HG02623 (cell line): ENCODE results near the gene NEFH.
"Not testable (repeated sequence)": the region's sequence is repeated elsewhere in the genome, so short reads cannot be mapped to it uniquely, and the experiment has no call there.

Experiments
- ATAC-seq: cut with Tn5 transposase; IDR thresholded peaks from one replicate; pipeline ENCODE4 v1.9.1; 2021; ENCODE audit warnings: moderate library complexity; ENCODE audit not compliant: unreplicated experiment

The NEFH gene

DNA sequence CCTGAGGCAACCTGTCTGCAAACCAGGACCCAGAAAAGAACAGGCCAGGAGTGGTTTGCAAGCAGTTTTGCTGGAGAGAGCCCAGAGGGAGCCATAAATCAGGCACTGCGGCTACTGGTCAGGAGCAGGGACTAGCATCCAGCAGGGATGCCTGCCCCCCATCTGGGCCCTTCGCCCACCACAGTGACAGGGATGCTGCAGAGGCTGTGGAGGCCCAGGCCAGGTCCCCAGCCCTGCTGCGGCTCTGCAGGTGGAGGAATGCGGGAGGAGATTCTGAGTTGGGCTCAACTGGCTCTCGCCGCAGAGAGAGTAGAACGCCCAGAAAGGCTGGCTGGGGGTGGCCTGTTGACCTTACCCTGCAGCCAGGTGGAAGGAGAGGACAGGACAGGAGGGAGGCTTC lies 16.4 kb upstream of the NEFH start:
- no peak for ATAC-seq

DNA sequence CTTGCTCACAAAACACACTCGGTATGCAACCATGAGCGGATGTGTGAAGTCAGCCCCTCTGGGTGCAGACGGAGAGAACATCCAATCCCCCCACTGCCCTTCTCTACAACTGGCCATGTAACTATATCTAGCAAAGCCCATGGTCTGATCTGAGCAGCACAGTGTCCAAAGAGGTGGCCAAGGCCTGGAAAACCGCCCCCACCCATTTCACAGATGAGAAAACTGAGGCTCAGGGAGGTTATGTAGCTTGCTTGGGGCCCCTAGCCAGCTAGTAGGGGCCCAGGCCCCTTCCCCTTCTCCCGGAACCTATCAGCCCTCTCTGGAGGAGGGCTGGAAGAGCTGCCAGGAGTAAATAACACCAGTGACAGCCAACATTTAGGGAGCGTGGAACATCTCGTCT lies 15.4 kb upstream of the NEFH start:
- ATAC-seq = no peak

DNA sequence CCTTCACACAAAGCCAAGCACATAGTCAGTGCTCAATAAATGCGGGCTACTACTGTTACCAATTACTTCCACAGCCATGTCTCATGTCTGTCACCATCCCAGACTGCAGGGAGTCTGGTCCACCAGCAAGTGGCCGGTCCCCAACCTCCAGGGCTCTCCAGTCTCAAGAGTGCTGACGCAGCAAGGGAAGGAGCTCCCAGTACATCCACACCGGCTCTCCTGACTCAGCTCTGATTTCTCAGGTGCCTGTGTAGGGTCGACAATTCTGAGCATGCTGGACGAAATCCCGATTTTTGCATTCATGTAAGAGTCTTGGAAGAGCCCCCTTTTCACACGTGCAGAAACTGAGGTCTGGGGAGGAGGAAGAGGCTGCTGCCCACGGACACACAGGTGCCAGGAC lies 10.3 kb upstream of the NEFH start:
- no peak for ATAC-seq

DNA sequence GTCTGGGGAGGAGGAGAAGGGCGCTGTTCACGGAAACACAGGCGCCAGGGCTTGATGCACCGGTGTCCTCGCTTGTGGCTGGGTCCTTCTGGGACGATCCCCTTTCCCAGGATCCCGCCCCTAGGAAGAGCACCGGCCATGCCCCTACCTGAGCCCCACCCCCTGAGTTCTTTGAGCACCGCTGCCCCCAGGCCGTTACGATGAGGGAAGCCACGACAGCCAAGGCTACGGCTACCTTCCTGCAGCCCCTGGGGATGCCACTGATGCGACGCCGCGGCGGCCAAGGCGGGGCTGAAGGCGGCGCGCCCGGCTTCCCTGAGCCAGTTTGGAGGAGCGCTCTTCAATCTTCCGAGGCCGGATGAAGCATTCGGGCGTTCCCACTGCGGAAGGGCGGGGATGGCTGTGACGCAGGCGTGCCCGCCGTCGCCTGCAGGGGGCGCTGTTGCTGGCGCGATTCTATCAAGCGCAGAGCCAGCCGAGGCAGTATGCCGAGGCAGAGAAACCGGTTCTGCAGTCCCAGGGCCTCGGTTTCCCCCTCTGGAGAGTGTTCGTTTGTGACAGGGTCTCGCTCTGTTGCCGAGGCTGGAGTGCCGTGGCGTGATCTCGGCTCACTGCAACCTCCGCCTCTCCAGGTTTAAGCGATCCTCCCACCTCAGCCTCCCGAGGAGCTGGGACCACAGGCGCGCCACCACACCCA lies 9.7 kb upstream of the NEFH start:
- ATAC-seq = no peak

DNA sequence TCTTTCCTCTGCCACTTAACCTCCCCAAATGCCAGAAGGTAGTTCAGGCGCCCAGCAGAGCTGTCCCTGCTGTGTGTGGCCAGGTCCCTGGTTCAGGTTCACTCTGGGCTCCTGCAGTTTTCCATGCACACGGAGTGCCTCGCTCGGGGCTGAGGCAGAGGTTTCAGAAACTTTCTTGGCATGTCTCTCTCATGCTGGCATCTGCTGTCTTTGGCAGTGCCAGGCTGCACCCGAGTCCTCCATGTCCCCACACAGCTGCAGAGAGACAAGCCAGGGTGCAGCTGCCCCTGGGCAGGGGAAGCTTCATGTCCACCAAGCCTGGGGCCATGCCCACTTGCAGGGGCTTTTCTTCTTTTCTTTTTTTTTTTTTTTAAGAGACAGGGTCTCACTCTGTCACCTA lies 7.0 kb upstream of the NEFH start:
- no peak for ATAC-seq

DNA sequence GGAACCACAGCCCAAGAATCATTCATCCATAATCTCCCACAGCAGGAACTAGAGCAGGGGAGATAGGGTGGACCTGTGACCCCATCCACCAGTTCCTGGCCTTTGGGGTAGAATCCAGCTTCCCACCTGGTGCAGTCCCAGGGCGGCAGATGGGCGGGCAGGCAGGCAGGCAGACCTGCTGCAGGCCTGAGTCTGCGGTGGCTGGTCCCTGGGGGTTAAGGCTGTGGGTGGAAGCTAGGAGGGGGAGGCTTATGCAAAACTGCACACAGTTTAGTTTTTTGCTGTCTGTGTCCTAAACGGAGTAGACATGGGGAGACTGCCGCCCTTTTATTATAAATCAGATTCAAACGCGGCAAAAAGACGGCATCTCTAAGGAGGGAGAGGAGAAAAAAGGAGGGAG lies 4.5 kb upstream of the NEFH start:
- no peak for ATAC-seq

DNA sequence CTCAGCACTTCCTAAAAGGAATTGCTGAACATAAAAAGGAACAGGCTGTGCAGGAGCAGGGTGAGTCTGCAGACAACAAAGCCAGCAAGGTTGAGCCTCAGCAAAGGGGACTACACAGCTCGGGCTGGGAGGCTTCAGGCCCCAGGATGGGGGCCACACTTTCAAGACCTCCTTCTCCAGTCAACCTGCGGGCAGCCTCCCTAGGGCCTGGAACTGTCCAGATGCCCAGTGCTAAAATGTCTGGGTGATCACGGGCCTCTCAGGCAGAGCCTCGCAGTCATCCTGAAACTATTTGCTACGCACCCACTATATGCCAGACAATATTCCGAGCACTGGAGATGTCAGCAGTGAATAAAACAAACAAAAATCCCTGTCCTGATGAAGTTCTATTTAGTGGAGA lies 3.9 kb upstream of the NEFH start:
- ATAC-seq = no peak

DNA sequence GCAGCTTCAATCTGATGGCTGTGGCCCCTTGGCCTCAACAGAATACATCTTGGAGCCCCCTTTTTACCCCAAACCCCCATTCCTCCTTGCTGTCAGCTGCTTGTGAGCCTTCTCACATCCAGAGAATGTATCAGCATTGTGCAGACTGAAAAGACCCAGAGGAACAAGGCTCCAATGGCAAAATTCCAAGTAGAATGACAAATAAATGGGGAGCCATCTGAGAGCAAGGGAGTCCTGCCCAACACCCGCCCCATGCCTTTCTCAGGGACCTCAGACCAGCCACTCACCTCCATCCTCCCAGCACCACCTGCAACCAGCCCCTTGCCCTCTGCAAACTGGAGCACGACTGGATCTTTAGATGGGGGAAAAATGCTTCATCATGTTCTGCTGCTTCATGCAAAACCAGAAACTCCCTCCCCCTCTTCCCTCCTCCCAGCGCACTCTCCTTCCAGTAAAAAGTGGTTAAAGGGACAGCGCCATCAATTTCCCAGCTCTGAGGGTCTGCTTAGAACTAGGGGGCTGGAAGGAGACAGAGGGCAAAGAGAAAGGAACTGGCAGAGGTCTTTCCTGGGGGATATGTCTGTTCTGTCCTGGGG lies 2.2 kb upstream of the NEFH start:
- ATAC-seq = no peak

DNA sequence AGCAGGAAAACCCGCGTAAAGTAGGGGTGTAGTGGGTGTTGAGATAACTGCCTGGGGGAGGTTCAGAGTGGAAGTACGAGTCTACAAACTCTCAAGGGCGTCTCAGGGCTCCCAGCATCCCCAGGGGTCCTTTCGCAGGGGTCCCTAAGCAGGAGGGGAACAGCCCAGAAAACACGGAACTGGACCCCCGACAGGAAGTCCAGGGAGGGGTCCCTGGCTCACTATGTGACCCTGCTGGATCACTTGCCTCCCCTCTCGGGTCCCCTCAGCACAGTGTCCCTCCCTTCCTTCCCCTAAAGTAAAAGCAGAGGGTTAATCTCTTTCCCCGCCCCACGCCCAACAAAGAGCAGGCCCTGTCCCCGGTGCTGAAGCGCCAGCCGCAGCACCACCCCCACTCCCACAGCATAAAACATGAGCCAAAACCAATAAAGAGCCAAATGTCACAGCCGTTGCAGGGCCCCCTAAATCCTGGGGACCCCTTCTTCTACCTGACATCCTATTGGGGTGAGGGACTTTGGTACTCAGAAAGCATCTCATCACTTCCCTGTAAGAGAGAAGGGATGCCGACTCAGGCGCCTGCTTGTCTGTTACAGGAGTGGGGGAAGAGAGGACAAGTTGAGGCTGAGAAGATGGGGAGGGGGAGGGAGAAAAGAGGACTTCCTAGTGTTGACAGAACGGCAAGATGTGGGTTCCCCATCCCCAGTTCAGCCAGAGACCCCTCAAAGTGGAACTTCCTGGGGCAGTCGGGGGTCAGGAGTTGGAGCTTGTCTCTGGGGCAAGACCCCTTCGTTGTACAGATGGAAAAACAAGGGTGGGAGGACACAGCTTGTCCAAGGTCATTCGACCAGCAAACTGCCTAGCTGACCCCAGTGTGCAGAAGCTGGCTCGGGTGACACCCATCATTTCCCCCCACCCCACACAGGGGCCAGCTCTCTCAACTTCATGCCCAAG lies 1.4 kb upstream of the NEFH start:
- ATAC-seq = no peak

DNA sequence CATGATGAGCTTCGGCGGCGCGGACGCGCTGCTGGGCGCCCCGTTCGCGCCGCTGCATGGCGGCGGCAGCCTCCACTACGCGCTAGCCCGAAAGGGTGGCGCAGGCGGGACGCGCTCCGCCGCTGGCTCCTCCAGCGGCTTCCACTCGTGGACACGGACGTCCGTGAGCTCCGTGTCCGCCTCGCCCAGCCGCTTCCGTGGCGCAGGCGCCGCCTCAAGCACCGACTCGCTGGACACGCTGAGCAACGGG lies 169 bp downstream of the NEFH start:
- no peak for ATAC-seq

DNA sequence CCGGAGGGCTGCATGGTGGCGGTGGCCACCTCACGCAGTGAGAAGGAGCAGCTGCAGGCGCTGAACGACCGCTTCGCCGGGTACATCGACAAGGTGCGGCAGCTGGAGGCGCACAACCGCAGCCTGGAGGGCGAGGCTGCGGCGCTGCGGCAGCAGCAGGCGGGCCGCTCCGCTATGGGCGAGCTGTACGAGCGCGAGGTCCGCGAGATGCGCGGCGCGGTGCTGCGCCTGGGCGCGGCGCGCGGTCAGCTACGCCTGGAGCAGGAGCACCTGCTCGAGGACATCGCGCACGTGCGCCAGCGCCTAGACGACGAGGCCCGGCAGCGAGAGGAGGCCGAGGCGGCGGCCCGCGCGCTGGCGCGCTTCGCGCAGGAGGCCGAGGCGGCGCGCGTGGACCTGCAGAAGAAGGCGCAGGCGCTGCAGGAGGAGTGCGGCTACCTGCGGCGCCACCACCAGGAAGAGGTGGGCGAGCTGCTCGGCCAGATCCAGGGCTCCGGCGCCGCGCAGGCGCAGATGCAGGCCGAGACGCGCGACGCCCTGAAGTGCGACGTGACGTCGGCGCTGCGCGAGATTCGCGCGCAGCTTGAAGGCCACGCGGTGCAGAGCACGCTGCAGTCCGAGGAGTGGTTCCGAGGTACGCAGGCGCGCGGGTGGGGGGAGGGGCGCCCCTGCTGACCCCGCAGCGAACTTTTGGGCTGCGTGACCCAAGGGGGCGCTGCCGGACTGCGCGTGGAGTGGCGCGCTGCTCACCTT lies 670 bp downstream of the NEFH start:
- no peak for ATAC-seq

DNA sequence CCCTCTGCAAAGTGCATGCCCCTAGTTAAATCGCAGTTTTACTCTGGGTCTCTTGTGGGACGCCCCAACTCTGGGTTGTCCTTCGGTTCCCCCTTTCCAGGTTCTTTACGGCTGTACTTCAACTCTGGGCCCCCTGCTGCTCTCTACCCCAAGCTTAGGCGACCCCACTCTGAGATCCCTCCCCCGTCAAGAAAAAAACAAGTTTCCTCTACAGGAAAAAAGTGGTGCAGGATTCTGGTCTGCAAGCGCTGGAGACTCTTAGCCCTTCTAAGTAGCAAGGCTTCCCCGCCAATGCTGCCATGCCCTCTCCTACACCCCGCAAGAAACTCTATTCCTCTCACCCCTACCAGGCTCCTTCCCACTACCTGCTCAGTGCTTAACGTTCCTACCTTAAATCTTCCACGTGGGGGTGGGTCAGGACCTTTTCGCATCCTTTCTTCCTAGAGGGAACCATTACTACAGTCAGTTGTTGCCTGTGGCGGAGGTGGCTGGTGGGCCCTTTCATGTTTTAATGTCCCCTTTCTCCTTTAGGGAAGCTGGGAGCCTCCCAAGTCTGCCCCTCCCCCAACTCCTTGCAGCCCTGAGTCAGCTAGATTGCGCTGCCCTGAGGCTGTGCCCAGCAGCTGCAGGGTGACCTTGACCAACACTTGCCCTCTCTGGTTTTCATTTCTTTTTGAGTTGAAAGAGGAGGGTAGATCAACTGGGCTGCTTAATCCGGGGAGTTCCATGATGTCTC lies 1.4 kb downstream of the NEFH start:
- no peak for ATAC-seq

DNA sequence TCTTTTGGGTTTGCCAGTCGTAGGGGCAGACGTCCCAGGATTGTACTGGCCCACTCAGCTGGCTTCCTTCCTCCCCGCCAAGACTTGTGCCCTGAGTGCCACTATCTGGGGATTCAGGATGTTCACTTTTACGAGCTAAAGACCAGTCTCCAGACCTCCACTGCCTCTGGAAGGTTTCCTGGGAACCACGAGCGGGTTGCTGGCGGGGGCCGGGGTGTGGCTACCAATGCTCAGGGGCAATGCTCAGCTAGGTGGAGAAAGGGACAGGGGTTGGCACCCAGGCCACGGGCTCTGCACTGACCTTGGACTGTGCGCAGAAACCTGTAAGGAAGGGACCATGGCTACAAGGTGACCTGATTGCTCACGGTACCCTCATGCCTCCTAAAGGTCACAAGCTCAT lies 2.2 kb downstream of the NEFH start:
- ATAC-seq = no peak

DNA sequence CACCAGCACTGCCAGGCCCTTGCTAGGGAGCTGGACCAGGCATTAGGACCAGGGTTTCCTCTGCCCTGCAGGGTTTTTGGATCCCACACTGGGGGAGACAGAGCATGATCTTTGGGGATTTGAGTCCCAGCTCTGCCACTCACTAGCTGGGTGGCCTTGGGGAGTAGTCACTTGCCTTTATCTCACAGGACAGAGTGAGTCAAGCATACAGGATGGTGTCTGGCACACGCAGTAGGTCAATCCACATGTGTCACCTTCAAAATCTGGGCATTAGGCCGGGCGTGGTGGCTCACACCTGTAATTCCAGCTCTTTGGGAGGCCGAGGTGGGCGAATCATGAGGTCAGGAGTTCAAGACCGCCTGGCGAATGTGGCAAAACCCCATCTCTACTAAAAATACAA lies 2.7 kb downstream of the NEFH start:
- ATAC-seq = no peak

DNA sequence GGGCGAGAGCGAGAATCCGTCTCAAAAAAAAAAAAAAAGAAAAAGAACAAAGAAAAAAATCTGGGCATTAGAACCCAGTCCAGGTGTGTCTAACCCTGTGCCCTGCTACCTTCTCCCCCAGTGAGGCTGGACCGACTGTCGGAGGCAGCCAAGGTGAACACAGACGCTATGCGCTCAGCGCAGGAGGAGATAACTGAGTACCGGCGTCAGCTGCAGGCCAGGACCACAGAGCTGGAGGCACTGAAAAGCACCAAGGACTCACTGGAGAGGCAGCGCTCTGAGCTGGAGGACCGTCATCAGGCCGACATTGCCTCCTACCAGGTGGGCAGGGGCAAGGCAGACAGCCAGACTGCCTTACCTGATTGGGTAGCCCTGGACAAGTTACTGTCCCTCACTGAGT lies 3.2 kb downstream of the NEFH start:
- ATAC-seq = no peak

DNA sequence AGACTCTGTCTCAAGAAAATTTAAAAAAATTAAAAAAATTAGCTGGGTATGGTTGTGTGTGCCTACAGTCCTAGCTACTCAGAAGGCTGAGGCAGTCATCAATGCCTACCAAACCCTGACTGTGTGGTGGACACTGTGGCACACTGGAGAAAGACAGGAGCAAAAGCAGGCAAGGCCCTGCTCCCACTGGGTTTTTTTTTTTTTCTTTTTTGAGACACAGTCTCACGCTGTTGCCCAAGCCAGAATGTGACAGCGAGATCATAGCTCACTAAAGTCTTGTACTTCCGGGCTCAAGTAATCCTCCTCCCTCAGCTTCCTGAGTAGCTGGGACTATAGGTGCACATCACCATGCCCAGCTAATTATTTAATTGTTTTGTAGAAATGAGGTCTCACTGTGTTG lies 4.6 kb downstream of the NEFH start:
- ATAC-seq = no peak

DNA sequence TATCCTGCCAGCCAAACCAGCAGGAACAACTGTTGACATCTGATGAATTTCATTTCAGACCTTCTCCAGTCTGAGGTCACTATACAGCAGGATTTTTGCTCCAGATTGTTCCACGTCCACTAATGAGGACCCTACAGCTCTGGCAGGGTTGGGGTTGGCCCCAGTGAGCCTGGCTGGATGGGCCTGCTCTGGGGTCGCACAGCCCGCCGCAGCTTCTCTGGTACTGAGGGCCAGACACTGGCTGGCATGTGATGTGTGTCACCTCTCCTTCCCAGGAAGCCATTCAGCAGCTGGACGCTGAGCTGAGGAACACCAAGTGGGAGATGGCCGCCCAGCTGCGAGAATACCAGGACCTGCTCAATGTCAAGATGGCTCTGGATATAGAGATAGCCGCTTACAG lies 5.4 kb downstream of the NEFH start:
- no peak for ATAC-seq

DNA sequence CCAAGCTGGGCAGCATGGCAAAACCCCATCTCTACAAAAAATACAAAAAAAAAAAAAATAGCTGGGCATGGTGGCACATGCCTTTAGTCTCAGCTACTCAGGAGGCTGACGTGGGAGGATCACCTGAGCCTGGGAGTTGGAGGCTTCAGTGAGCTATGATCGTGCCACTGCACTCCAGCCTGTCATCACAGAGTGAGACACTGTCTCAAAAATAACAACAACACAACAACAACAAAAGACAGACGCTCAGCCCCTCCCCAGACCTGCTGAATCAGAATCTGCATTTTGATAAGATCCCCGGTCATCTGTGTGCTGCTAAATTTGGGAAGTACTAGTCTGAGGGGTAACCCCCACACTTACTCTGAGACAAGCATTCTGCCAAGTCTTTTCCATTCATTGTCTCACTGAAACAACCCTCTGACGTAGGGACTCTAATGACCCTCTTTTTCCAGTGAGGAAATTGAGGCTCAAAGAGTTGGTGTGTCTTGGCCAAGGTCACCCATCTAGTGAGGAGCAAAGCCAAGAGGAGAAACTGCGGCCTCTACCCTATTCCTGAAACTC lies 7.5 kb downstream of the NEFH start:
- ATAC-seq = no peak

DNA sequence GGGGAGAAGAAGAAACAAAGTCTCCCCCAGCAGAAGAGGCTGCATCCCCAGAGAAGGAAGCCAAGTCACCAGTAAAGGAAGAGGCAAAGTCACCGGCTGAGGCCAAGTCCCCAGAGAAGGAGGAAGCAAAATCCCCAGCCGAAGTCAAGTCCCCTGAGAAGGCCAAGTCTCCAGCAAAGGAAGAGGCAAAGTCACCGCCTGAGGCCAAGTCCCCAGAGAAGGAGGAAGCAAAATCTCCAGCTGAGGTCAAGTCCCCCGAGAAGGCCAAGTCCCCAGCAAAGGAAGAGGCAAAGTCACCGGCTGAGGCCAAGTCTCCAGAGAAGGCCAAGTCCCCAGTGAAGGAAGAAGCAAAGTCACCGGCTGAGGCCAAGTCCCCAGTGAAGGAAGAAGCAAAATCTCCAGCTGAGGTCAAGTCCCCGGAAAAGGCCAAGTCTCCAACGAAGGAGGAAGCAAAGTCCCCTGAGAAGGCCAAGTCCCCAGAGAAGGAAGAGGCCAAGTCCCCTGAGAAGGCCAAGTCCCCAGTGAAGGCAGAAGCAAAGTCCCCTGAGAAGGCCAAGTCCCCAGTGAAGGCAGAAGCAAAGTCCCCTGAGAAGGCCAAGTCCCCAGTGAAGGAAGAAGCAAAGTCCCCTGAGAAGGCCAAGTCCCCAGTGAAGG lies 9.2 kb downstream of the NEFH start:
- ATAC-seq = not testable (repeated sequence)

DNA sequence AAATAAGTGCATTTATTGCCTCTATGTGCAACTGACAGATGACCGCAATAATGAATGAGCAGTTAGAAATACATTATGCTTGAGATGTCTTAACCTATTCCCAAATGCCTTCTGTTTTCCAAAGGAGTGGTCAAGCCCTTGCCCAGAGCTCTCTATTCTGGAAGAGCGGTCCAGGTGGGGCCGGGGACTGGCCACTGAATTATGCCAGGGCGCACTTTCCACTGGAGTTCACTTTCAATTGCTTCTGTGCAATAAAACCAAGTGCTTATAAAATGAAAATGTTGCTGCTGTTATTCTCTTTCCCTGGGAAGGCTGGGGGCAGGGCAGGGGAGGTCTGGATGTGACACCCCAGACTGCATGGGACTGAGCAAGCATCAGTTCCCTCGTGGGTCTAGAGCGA lies 11.0 kb downstream of the NEFH start:
- ATAC-seq = no peak
